Activated T-helper 1 cell treated with Interleukin-2 at 50 U/mL for 16 hours (primary cell): ENCODE measurements around the gene GPR137C.

ENCODE experiments used
- DNase-seq: peaks from one replicate; pipeline ENCODE4 v3.0.0-alpha.2; 2020; ENCODE audit warnings: low read depth

Gene GPR137C

GRCh38 chr14:52683985-52684520 lies 131.4 kb downstream of the GPR137C start:
- no peak for DNase-seq

GRCh38 chr14:52686176-52686575 lies 133.5 kb downstream of the GPR137C start:
- no peak for DNase-seq
